ENCODE data around the gene PMF1.

DNA sequence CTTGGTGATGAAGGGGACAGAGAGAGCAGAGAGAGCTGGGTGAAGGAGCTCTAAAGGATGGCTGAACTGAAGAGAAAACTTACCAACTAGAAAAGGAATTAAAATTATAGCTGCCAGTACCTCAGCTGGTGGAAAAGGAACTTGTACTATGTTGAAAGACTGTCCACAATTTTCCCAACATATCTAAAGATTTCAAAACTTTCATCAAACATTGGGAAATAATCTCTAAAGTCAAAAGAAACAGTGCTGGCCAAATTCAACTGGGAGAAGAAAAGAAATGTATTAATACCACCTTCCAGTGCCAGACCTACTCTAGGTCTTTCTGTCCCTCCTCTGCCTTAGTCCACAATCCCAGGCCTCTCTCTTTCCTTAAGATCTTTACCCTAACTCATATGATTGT lies 63.7 kb downstream of the PMF1 start:
- TF ChIP-seq, protein P1, sequence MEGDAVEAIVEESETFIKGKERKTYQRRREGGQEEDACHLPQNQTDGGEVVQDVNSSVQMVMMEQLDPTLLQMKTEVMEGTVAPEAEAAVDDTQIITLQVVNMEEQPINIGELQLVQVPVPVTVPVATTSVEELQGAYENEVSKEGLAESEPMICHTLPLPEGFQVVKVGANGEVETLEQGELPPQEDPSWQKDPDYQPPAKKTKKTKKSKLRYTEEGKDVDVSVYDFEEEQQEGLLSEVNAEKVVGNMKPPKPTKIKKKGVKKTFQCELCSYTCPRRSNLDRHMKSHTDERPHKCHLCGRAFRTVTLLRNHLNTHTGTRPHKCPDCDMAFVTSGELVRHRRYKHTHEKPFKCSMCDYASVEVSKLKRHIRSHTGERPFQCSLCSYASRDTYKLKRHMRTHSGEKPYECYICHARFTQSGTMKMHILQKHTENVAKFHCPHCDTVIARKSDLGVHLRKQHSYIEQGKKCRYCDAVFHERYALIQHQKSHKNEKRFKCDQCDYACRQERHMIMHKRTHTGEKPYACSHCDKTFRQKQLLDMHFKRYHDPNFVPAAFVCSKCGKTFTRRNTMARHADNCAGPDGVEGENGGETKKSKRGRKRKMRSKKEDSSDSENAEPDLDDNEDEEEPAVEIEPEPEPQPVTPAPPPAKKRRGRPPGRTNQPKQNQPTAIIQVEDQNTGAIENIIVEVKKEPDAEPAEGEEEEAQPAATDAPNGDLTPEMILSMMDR (IDR thresholded peaks at IDR 0.05; ENCODE audit: low read length), result no peak
- TF ChIP-seq EZH2 (IDR thresholded peaks at IDR 0.05; ENCODE audit: borderline replicate concordance, low read length), result no peak

Data from OCI-LY1 (cell line).